Activated CD4-positive, alpha-beta T cell treated with anti-CD3 and anti-CD28 coated beads for 1 hour (primary cell): ENCODE measurements around the gene AOC1.

ENCODE experiments used
- DNase-seq: peaks from one replicate; pipeline ENCODE4 v3.0.0-alpha.2; 2020

AOC1 gene

DNA sequence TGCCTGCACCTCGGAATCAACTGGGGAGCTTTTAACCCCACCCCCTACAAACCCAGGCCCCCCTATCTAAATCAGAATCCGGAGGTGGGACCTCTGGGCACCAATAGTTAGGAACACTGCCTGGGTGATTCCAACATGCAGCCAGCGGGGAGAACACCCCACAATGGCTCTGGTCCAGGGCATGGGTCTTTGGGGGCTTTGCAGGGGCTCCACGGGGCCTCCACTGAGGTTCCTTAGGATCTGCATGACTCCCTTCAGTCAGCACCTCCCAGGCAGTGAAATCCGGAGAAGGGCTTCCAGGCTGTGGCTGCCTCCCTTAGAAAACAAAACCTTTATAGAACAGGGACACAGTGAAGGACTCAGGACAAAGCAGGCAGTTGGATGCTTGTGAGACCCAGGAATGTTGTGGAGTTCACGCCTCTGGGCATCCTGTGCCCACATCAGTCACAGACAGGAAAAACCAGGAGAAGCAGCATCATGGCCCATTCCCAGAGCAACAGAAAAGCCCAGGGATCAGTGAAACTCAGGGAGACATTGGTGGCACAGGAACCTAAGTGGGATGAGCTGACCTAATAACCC, 16.5 kb upstream of the AOC1 start:
- no peak for DNase-seq

DNA sequence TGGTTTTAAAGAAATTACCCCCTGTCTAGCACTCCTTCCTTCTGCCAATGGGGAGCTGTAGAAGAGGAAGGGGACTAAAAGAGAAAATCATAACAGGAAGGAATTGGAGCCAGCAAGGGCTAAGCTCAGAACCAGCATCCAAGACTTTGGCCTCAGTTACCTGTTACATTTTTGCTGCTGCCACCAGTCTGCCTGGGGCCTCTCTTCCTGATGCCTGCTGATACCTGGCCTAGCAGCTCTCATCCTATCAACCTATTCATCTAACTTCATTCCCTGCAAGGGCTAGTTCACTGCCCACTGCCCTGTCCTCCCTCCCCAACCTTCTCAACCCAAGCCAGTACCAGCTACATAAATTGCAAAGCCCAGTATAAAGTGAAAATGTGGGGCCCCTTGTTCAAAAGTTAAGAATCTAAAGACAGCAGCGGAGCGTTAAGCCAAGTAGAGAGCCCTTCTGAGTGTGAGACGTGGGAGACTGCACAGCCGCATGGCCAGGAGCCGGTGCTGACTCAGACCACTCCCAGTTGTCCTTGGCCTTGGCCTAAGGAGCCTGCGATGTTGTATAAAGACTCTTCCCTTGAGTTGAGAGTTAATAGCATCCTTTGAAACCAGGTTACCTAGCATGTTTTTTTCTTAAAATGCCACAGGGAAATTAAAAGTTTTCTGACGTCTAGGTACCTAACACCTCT, 13.2 kb upstream of the AOC1 start:
- DNase-seq: no peak

DNA sequence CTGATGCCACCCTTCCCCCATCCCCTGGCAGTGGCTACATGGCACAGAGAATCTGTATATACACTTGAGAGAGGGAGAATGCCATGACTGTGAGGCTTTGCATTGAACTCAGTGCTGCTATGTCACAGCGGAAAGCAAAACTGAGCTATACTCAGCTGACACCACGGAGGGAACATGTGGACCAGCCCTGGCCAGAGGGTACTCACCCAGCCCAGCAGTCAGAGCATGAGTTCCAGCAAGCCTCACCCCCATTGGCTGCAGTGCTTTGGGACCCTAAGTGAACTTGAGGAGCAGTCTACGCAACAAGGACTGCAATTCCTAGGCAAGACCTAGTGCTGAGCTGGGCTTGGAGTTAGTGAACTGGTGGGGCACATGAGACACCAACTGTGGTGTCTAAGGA, 10.3 kb upstream of the AOC1 start:
- no peak for DNase-seq

DNA sequence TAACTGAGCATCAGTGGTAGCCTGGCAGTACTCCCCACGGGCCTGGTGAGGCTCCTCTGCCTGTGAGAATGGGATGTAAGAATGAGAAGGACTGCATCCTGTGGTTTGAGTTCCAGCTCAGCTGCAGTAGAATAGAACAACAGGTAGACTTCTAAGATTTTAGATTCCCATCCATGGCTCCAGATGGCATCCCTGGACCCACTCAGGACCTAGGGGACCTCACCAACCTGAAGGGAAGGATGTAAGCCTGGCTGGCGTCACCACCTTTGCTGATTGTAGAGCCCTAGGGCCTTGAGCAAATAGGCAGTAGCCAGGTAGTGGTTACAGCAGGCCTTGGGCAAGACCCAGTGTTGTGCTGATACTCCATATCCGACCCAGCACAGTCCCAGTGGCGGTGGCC, 9.6 kb upstream of the AOC1 start:
- DNase-seq: no peak

DNA sequence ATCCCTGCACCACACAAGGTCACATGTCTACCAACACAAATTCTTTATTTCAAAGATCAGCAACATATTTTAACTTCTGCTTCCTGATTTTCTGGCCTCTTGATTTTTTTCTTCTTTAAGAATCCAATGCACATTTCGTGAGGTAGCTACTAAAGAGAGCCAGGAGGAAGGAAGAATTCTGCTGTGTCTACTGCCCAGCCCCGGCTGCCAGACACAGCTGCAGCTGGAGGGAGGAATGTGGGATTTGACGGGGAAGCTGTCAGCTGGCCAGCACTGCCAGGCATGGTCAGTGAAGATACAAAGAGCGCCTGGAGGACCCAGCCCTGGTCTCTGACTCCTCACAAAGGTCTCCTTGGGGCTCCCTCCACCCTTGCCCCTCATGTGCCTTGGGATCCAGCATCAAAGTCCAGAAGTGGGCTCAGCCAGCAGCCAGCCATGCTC, 6.9 kb upstream of the AOC1 start:
- no peak for DNase-seq

DNA sequence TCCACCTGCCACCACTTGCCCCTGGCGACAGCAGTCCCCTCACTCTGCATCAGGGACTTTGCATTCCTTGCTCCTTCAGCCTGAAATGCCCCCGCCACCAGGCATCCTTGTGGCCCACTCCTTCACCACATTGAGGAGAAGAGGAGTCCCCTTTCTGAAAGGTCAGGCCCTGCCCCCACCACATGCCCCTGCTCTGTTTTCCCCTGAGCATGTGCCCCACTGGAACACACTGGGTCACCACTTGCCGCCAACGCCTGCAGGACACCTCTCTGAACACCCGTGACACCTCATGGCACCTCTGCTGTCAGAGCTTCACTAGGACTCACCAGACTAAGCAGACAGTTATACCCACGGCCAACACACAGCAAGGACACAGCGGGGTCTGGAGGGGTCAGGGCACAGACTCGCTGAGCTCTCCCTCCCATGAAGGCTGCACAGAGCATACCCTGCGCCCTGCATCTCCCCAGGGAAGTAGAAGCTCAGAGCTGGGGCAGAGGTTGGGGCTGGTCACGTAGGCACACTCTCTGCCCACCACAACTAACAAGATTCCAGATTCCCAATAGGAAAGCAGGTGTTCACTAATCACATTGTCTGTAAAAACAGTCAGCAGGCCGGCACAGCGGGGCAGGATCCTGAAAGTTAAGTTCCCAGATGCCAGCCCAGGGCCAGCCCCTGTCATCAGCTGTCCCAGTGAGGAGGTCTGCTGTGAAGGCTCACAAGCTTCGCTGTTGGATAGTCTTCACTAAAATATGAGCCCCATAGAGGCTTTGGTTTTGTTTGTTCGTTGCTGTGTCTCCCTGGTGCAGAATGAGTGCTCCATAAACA, 5.8 kb upstream of the AOC1 start:
- DNase-seq: no peak

DNA sequence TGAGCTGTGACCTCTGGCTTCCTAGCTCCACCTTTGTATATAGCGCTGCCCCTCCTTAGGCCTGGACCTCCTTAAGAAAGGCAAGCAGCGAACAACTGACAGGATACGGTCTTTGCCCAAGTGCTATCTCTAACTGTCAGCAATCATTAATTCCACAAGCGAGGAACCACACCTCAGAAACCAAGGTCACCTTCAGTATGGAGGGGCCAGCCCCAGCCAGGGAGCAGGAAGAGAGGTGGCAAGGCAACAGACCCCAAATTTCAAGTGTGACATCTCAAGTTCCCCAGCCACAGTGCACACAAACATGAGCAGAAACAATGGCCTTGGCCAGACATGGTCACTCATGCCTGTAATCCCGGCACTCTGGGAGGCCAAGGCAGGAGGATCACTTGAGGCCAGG, 4.8 kb upstream of the AOC1 start:
- DNase-seq: no peak

DNA sequence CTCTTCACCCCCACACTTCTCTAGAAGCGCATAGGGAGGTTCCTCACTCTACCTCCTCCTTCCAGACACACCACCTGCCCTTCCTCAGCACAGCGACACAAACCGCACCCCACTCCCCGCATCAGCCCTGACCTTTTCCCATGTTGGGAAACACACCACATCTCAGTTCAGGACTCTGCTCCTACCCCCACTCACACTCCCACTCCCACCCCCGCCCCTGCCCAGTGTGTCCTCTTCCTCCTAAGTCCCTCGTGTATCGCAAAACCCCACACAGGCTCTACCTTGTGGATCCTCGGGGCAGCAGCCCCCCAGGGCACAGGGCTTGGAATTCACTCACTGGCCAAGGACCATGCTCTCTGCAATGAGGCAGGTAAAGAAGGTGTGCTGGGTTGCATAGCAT, 4.2 kb upstream of the AOC1 start:
- no peak for DNase-seq

DNA sequence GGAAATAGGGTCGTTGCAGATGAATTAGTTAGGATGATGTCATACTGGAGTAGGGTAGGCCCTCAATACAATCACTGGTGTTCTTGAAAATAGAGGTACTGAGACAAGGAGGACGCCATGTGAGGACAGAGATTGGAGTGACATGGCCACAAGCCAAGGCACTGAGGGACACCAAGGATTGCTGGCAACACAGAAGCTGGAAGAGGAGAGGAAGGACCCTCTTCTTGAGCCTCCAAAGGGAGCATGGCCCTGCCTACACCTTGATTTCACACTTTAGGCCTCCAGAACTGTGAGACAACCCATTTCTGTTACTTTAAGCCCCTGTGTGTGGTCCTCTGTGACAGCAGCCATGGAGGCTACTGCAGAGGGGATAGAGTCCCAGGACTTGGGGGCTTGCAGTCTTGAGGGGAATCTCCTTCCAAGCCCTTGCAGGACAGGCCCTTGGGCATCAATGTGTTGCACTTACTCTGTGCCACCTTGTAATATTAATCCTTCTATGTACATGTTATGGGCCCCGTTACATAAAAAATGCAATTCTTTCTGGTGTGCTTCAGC, 3.7 kb upstream of the AOC1 start:
- DNase-seq: no peak

DNA sequence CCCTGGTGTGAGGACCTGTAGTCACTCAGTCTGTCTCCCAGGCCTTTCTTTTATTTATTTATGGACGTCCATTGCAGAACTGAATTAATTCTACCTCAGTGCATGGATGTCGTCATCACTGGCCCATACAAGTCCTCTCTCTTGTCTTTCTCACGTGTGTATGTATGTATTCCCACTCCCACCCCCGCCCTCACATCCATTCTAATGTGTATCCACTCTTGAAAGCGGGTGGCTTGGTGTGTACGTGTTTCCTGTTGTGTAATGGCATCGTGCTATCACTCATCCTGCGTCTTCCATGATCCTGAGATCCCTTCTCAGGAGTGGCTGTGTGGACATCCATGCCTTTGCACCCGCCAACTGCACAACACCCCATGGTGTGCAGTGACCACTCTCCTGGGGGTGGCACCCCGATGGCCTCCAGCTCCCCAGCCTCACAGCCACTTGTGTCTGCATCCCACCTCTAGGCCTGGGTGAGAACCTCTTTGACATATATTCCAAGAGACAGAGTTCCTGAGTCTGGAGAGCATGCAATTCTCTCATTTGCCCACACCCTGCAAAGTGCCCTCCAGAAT, 3.0 kb upstream of the AOC1 start:
- DNase-seq: no peak

DNA sequence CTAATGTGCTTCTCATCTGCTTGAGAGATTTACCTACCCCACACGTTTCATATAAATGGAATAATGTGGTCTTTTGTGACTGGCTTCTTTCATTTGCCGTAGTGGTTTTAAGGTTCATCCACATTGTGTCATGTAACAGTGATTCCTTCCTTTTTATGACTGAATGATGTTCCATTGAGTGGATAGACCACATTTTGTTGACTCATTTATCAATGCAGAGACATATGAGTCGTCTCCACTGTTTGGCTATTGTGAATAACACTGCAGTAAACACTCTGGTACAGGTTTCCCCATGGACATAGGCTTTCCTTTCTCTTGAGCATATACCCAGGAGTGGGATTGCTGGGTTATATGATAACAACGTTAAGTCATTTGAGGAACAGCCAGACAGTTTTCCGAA, 2.0 kb upstream of the AOC1 start:
- DNase-seq: no peak

DNA sequence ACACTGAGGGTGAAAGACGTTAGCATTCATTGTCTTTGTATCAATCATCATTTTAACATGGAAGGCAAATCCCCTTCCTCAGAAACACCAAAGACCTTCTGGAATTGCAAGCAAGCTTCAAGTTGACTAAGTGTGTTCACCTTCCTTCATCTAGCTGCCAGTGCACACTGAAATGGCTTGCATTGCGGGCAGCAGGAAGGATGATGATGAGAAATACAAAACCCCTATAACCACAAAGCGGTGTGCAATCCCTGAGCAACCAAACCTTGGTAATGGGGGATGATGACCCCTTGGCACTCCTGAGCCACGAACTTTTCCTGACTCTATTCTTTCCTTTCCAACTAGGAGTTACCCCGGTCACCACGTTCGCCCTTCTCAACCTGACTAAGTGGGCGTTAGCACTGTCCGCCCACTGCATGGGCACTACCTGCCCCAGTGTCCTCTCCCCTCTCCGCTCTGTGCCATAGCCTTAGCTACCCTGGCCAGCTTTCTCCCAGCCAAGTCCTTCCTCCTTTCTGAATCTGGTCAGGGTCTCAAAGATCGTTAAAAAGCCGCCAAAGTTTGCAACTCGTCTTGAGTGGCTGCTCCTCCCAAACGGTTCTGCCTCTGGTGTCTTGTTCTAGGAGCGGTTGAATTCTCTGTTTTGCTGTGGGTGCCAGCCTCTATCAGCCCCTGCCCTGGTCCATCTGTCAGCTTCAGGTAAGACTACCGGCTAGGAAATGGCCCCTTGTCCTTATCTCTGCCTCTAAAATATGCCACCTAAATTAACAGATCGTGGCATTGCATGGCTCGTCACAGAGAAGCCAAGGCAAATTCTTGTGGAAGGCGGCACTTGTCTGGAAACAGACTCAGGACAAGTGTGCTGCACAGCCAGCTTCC, 586 bp upstream of the AOC1 start:
- DNase-seq: no peak

DNA sequence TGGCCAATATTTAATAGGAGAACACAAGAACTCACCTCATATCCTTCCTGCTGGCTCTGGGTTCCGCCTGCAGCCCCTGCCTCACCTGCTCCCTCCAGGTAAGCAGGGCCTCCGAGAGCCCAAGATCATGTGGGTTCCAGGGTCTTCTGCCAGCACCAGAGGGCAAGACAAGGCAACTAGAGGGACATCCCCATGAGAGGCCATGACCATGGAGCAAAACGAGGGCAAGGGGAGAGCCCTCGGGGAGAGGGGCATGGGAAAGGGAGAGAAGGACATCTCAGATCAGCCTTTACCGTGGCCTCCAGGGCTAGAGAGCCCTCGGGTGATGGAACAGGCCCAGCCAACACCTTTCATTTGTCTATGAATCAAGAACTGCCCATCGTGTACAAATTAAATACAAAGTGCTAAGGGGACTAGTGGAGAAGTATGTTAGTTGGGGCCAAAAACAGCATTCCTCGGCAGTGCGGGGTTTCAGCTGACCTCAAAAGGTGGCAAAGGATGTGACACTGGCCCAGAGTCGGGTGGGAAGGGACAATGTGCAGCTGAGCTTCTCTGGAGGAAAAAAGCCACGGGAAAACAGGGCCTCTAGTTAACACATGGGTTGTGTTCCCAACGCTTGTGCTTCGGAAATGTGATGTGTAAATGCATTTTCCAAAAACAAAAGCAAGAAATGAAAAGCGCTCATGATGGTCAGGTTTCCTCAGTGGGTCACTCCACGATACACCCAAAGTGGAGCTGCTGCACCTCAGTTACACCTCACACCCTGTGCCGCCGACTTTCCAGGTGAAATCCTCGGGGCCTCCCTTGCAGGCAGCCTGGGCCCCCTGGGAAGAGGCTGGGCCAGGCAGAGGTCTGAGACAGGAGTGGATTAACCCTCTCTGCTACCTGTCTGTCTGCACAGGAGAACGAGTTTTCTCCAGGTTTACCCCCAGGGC, 2.0 kb downstream of the AOC1 start:
- DNase-seq: no peak

DNA sequence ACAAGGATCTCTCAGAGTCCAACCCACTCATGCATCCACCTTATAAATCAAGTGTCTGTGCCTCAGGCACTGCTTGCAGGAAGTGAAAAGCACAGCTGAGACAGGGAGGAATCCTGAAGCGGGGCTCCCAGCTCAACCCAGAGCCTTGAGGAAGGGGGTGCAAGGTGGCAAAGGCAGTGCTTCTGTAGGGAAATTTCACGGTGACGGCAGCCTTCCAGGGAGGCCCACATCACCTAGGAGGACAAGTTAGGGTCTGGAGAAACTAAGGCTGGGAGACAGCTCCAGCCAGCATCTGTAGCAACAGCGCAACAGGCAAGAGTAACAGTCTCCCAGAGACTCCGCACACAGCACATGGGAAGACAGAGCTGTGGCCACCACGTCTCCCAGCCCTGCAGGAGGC, 2.7 kb downstream of the AOC1 start:
- no peak for DNase-seq

DNA sequence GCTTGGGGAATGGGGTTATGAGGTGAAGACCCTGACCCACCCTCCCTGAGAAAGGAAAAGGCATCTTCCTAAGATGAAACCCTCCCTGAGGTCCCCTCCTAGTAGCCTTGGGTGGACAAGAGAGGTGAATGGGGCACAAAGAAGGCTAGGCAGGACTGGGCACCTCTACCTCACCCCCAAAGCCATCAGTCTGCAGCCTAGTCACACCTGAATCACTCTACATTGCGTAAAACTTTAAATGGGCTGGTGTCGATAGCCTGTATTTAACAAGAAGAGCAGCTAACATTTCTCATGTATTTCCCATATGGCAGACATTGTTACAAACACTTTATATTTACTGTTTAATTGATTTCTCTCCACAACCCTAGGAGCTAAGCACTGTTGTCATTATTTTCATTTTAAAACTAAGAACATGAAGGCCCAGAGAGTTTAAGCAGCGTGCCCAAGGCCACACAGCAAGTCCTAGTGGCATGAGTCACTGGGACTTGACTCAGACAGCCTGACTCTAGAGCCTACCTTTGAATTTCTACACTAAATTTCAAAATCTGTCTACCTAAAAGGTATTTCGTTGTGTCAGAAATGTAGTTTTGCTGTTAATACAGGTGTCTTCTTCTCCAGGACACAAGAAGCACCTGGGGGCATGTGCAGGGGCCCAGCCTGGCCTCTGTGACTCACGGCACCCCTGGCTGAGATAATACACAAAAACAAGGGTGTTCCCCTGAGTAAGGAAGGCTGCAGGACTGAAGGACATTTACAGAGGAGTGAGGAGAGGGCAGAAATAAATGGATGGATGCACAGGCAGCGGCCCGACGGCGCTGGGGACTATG, 3.4 kb downstream of the AOC1 start:
- DNase-seq: no peak

DNA sequence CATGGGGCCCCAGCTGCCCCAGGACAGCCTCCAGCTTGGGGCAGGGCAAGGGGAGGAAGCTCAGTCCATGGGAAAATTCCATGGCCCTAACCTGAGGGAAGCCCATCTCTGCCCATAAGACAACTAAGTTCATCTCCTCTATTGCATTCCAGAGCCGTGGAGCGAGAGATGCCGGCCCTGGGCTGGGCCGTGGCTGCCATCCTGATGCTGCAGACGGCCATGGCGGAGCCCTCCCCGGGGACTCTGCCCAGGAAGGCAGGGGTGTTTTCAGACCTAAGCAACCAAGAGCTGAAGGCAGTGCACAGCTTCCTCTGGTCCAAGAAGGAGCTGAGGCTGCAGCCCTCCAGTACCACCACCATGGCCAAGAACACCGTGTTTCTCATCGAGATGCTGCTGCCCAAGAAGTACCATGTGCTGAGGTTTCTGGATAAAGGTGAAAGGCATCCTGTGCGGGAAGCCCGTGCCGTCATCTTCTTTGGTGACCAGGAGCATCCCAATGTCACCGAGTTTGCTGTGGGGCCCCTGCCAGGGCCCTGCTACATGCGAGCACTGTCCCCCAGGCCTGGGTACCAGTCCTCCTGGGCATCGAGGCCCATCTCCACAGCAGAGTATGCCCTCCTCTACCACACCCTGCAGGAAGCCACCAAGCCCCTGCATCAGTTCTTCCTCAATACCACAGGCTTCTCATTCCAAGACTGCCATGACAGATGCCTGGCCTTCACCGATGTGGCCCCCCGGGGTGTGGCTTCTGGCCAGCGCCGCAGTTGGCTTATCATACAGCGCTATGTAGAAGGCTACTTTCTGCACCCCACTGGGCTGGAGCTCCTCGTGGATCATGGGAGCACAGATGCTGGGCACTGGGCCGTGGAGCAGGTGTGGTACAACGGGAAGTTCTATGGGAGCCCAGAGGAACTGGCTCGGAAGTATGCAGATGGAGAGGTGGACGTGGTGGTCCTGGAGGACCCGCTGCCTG, 4.3 kb downstream of the AOC1 start:
- no peak for DNase-seq

DNA sequence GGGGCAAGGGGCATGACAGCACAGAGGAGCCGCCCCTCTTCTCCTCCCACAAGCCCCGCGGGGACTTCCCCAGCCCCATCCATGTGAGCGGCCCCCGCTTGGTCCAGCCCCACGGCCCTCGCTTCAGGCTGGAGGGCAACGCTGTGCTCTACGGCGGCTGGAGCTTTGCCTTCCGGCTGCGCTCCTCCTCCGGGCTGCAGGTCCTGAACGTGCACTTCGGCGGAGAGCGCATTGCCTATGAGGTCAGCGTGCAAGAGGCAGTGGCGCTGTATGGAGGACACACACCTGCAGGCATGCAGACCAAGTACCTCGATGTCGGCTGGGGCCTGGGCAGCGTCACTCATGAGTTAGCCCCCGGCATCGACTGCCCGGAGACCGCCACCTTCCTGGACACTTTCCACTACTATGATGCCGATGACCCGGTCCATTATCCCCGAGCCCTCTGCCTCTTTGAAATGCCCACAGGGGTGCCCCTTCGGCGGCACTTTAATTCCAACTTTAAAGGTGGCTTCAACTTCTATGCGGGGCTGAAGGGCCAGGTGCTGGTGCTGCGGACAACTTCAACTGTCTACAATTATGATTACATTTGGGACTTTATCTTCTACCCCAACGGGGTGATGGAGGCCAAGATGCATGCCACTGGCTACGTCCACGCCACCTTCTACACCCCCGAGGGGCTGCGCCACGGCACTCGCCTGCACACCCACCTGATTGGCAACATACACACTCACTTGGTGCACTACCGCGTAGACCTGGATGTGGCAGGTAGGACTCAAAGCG, 5.1 kb downstream of the AOC1 start:
- DNase-seq: no peak
